Progenitor cell of endocrine pancreas (in vitro differentiated cells): Measurements from ENCODE around the gene CCDC61. TPM values are rescaled to one million over a fixed set of nuclear protein-coding genes. Genes with fewer than 3 reads are reported as not detected.

ENCODE experiments used
- DNase-seq: peaks from one replicate; pipeline ENCODE4 v3.0.0; 2021; ENCODE audit warnings: low spot score; ENCODE audit not compliant: unreplicated experiment
- H3K27ac Mint-ChIP-seq: 2 replicates; pipeline ENCODE4 v1.8.0; 2021; ENCODE audit warnings: mild to moderate bottlenecking, moderate library complexity, mixed read lengths
- H3K27me3 Mint-ChIP-seq: 2 replicates; pipeline ENCODE4 v1.8.0; 2021; ENCODE audit warnings: mixed read lengths
- H3K36me3 Mint-ChIP-seq: 2 replicates; pipeline ENCODE4 v1.8.0; 2022; ENCODE audit warnings: mixed read lengths; ENCODE audit not compliant: insufficient read depth
- H3K4me1 Mint-ChIP-seq: 2 replicates; pipeline ENCODE4 v1.8.0; 2021; ENCODE audit warnings: low read depth, mixed read lengths
- H3K4me3 Mint-ChIP-seq: 2 replicates; pipeline ENCODE4 v1.8.0; 2021; ENCODE audit warnings: low read depth, mild to moderate bottlenecking, moderate library complexity, mixed read lengths
- H3K9me3 Mint-ChIP-seq: 2 replicates; pipeline ENCODE4 v1.8.0; 2021; ENCODE audit warnings: low read depth, mixed read lengths
- long read RNA-seq: library from polyadenylated mRNA; unstranded; transcript quantifications from one replicate; pipeline ENCODE4 v2.0.0, GENCODE V29; 2020
- total RNA-seq: library from RNA; stranded (reverse); gene quantifications from 2 replicates; pipeline ENCODE4 v1.2.1, GENCODE V29; 2021
- TF ChIP-seq, protein P1 (sequence below): fragments of 200-600 bp; sonication (generic); IDR thresholded peaks from one replicate; pipeline ENCODE4 v1.5.0; 2021; ENCODE audit warnings: antibody characterized with exemption, mild to moderate bottlenecking; ENCODE audit not compliant: unreplicated experiment

CCDC61 gene, protein sequence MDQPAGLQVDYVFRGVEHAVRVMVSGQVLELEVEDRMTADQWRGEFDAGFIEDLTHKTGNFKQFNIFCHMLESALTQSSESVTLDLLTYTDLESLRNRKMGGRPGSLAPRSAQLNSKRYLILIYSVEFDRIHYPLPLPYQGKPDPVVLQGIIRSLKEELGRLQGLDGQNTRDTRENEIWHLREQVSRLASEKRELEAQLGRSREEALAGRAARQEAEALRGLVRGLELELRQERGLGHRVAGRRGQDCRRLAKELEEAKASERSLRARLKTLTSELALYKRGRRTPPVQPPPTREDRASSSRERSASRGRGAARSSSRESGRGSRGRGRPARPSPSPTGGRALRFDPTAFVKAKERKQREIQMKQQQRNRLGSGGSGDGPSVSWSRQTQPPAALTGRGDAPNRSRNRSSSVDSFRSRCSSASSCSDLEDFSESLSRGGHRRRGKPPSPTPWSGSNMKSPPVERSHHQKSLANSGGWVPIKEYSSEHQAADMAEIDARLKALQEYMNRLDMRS
- total RNA-seq = 22.2 and 23.2 TPM in 2 replicates
- long read RNA-seq = 0 reads

DNA sequence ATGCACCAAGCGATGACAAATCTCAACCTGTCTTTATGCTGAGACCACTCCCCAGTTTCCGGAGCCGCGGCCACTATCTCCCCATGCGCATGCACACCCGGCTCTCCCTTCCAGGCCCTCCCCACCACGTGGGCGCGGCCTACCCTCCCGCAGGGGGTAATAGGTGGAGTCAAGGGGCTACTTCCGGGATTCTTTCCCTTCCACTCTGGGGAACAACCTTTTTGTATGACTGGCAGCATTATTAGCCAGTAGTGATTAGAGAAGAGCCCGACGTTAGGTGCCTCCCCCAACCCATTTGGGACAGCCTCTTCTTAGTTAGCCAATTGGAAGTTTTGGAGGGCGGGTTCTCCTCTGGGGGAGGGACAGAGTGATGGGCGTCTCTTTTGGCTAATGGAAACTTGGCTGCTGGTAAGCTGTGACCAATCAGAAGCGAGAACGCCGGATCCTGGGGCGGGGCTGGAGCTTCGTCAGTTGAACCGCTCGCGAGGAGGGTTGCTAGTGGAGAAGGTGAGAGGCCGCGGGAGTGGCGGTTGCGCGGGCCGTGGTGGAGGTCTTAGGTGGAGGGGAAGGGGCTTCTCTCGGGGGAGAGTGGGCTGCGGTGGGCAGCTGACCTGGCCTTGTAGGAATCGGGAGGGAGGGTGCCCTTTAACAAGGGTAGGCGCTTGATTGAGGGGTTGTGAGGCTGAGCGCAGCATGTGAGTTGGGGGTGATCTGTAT is at the start of gene CCDC61:
Gene CCDC61 (plus strand): TSS at position 470 of the 717 bp plus-strand sequence. CDS start 7,552 bp downstream, outside the sequence.
- Mint-ChIP-seq H3K4me3 (peak within 1 kb of the TSS; percentile 17), H3K27ac (no peak within 1 kb of the TSS), H3K4me1 (peaks cover 12% of the 10 kb centered on the region), H3K27me3 (peaks cover 22% of the 10 kb centered on the region), H3K36me3 (peaks cover 1% of the 10 kb centered on the region), H3K9me3 (no peaks in the 10 kb centered on the region)
- TF ChIP-seq, protein P1, sequence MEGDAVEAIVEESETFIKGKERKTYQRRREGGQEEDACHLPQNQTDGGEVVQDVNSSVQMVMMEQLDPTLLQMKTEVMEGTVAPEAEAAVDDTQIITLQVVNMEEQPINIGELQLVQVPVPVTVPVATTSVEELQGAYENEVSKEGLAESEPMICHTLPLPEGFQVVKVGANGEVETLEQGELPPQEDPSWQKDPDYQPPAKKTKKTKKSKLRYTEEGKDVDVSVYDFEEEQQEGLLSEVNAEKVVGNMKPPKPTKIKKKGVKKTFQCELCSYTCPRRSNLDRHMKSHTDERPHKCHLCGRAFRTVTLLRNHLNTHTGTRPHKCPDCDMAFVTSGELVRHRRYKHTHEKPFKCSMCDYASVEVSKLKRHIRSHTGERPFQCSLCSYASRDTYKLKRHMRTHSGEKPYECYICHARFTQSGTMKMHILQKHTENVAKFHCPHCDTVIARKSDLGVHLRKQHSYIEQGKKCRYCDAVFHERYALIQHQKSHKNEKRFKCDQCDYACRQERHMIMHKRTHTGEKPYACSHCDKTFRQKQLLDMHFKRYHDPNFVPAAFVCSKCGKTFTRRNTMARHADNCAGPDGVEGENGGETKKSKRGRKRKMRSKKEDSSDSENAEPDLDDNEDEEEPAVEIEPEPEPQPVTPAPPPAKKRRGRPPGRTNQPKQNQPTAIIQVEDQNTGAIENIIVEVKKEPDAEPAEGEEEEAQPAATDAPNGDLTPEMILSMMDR = no peak
- DNase-seq = peak; percentile 94

DNA sequence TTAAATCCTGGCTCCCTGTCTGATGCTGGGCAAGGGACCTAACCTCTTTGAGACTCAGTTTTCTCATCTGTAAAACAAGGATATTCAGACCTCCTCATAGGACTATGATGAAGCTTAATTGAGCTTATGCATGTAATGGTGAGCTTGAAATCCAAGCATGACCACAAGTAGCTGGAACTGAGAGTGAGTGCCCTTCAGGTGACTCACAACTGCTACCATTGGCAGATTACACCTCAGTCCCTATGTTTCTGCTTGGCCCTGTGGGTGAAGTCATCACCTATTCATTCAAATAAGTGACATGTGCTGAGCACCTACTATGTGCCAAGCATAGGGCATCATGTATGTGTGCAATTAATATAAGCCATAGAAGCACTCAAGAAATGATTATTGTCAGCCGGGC is 47.3 kb upstream of the CCDC61 start:
- TF ChIP-seq, protein P1 = no peak
- DNase-seq = no peak
- Mint-ChIP-seq H3K36me3 (no peaks in the 10 kb centered on the region), H3K27me3 (peaks cover 35% of the 10 kb centered on the region), H3K9me3 (no peaks in the 10 kb centered on the region), H3K4me3 (no peak overlapping the region), H3K27ac (no peak overlapping the region), H3K4me1 (no peaks in the 10 kb centered on the region)

DNA sequence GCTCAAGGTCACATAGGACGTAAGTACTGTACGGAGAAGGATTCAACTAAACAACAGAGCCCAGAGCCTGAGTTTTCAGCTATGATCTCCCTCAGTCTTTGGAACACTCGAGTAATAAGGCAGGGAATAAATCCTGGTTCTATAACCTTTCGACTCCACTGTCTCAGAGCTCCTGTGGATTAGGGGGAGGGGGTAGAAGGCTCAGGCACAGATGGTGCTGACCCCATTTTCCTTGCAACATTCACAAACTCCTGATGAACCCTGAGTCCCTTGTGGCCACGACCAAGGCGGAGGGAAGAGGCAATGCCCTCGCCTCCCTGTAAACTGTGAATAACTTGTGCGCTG is 43.0 kb upstream of the CCDC61 start:
- DNase-seq = no peak
- TF ChIP-seq, protein P1 = no peak
- peak overlapping the region; percentile 69 for H3K4me3 Mint-ChIP-seq
- H3K4me1 Mint-ChIP-seq = peaks cover 3% of the 10 kb centered on the region
- H3K9me3 Mint-ChIP-seq = no peaks in the 10 kb centered on the region
- no peaks in the 10 kb centered on the region for H3K36me3 Mint-ChIP-seq
- peaks cover 38% of the 10 kb centered on the region for H3K27me3 Mint-ChIP-seq
- no peak overlapping the region for H3K27ac Mint-ChIP-seq

DNA sequence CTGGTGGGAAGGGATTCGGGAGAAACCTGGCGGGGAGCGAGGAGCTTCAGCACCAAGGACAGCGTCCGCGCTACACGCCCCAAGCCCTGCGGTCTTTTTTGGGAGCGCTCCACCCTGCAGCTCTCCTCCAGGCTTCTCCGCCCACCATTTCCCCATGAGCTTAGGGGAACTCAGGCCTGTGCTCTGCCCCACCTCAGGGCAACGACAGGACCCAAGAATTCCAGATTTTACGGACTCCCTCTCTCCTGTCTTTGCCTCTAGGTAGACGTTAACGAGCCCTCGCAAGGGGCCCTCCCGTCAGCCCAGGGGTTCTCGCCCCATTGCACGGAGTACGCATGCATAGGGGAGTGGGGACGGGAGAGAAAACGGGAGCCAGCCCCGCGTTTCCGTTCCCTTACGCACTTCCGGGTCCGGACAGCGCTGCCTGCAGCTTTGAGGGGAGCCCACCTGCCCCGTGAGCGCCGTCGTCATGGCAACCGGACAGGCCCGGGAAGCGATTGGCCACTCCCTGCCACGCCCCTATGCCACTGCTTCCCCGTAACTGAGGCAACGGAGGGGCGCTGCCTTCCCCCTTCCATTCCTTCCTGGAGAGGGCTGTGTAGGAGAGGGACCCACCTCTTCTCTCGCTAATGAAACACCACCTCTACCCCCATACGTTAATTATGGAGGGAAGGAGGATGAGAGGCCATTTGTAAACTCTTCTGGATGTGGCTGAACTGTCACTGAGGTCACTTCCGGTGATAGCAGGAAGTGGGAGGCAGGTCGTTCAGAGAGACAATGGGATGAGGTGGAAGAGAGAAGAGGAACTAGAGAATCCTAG is 42.4 kb upstream of the CCDC61 start:
- Mint-ChIP-seq H3K9me3 (no peaks in the 10 kb centered on the region), H3K27me3 (peaks cover 37% of the 10 kb centered on the region), H3K4me1 (peaks cover 3% of the 10 kb centered on the region), H3K36me3 (no peaks in the 10 kb centered on the region), H3K27ac (peak overlapping the region; percentile 87), H3K4me3 (peak overlapping the region; percentile 69)
- DNase-seq = peak; percentile 70
- TF ChIP-seq, protein P1 = no peak

DNA sequence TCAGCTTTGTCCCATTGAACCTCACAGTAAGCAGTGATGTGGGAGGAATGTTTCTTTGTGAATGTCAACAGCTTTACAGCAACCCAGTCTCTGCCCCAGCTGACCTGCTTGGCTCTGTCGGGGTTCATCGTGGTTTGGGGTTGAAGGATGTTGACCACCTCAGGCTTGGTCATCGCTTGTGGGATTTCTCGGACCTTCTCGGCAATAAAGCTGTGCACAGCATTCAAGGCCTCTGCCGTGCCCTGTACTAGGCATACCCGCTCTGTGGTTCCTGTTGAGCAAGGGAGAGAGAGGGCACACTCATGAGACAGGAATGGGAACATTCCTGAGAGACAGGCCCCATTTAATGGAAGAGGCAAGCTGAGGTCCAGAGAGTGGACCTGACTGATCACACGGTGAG is 41.6 kb upstream of the CCDC61 start:
- Mint-ChIP-seq H3K27me3 (peaks cover 40% of the 10 kb centered on the region), H3K4me1 (peaks cover 3% of the 10 kb centered on the region), H3K27ac (no peak overlapping the region), H3K9me3 (no peaks in the 10 kb centered on the region), H3K4me3 (no peak overlapping the region), H3K36me3 (no peaks in the 10 kb centered on the region)
- no peak for DNase-seq
- TF ChIP-seq, protein P1 = no peak
